Activated naive CD8-positive, alpha-beta T cell treated with anti-CD3 and anti-CD28 coated beads for 36 hours (primary cell): ENCODE data around the gene RPS6KA4. TPM values are rescaled to one million over a fixed set of nuclear protein-coding genes. Genes with fewer than 3 reads are reported as not detected.

Experiments used
- DNase-seq: peaks from one replicate; pipeline ENCODE4 v3.0.0; 2021
- H3K27ac Mint-ChIP-seq: one replicate; pipeline ENCODE4 v1.8.0; 2022; ENCODE audit warnings: mild to moderate bottlenecking, moderate library complexity, mixed read lengths
- H3K27me3 Mint-ChIP-seq: one replicate; pipeline ENCODE4 v1.8.0; 2022; ENCODE audit warnings: mild to moderate bottlenecking, mixed read lengths
- H3K36me3 Mint-ChIP-seq: one replicate; pipeline ENCODE4 v1.8.0; 2021; ENCODE audit warnings: mild to moderate bottlenecking, mixed read lengths
- H3K4me1 Mint-ChIP-seq: one replicate; pipeline ENCODE4 v1.8.0; 2021; ENCODE audit warnings: mixed read lengths
- H3K4me3 Mint-ChIP-seq: one replicate; pipeline ENCODE4 v1.8.0; 2022; ENCODE audit warnings: mild to moderate bottlenecking, moderate library complexity, mixed read lengths
- H3K9me3 Mint-ChIP-seq: one replicate; pipeline ENCODE4 v1.8.0; 2022; ENCODE audit warnings: mixed read lengths
- total RNA-seq, 2 experiments: library from RNA; stranded (reverse); gene quantifications; one replicate each; pipeline ENCODE4 v1.2.3, GENCODE V29; 2021

The RPS6KA4 gene
- total RNA-seq, 2 experiments from 2014 or later = 20.3 to 24.5 TPM

GRCh38 chr11:64364435-64364834 lies 5.5 kb downstream of the RPS6KA4 start:
- H3K4me3 Mint-ChIP-seq = no peak overlapping the region
- H3K36me3 Mint-ChIP-seq = peaks cover 21% of the 10 kb centered on the region
- no peaks in the 10 kb centered on the region for H3K9me3 Mint-ChIP-seq
- peaks cover 23% of the 10 kb centered on the region for H3K4me1 Mint-ChIP-seq
- no peak for DNase-seq
- no peak overlapping the region for H3K27ac Mint-ChIP-seq
- H3K27me3 Mint-ChIP-seq = no peaks in the 10 kb centered on the region

DNA sequence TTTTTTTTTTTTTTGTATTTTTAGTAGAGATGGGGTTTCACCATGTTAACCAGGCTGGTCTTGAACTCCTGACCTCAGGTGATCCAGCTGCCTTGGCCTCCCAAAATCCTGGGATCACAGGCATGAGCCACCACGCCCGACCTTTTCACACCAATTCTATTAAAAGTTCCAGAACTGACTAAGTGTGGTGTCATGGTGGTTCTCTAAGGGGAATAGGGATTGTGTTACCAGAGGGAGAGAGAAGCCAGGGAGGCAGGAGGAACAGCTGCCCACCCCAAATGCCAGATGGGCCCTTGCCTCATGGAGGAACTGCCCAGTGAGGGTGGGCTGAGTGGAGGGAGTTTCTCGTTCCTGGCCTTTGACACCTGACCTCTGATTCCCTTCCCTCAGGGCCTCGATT lies 5.9 kb downstream of the RPS6KA4 start:
- Mint-ChIP-seq H3K9me3 (no peaks in the 10 kb centered on the region), H3K4me3 (no peak overlapping the region), H3K27ac (no peak overlapping the region), H3K36me3 (peaks cover 23% of the 10 kb centered on the region), H3K4me1 (peaks cover 18% of the 10 kb centered on the region), H3K27me3 (no peaks in the 10 kb centered on the region)
- no peak for DNase-seq

DNA sequence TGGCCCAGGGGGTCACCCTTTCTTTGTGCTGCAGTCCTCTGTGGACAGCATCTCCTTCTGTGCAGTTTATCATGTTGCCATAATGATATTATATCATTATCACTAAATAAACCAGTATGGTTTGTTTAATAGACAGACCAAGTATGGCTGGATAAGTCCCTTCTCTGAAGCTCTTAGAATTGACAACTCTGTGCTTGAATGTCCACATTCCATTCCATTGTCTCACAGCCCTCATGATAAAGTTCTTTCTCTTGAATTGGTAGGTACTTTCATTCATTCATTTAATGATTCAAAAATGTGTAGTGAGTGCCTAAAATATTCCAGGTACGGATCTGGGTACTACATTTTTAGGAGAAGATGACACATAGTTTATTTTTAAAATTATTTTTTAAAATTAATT lies 7.8 kb downstream of the RPS6KA4 start:
- peak overlapping the region; percentile 25 for H3K27ac Mint-ChIP-seq
- no peak overlapping the region for H3K4me3 Mint-ChIP-seq
- peaks cover 22% of the 10 kb centered on the region for H3K36me3 Mint-ChIP-seq
- no peaks in the 10 kb centered on the region for H3K9me3 Mint-ChIP-seq
- peaks cover 5% of the 10 kb centered on the region for H3K4me1 Mint-ChIP-seq
- DNase-seq = no peak
- no peaks in the 10 kb centered on the region for H3K27me3 Mint-ChIP-seq

DNA sequence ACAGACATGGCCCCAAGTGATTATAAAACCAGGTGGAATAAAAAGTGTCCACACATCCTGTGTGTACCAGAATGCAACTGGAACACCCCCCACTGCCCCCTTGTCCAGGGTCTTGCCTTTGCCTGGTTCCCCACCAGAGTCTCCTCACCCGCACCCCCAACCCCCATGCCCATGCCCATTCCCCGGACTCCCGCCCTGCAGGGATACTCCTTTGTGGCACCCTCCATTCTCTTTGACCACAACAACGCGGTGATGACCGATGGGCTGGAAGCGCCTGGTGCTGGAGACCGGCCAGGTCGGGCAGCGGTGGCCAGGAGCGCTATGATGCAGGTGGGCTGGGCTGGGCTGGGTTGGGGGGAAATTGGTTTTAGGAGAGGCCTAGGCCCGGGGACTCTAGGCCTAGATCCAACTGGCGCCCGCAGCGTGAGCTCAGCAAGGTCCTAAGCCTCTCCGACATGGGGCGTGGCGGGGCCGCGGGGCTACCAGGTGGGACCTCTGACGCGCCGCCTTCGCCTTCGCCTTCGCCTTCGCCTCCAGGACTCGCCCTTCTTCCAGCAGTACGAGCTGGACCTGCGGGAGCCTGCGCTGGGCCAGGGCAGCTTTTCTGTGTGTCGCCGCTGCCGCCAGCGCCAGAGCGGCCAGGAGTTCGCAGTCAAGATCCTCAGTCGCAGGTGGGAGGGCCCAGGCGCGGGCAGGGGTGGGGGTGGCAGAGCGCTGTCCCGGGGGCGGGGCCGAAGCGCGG lies 9.1 kb downstream of the RPS6KA4 start:
- Mint-ChIP-seq H3K4me1 (peaks cover 2% of the 10 kb centered on the region), H3K4me3 (no peak overlapping the region), H3K27ac (no peak overlapping the region), H3K9me3 (no peaks in the 10 kb centered on the region), H3K27me3 (no peaks in the 10 kb centered on the region), H3K36me3 (peaks cover 18% of the 10 kb centered on the region)
- DNase-seq = no peak

DNA sequence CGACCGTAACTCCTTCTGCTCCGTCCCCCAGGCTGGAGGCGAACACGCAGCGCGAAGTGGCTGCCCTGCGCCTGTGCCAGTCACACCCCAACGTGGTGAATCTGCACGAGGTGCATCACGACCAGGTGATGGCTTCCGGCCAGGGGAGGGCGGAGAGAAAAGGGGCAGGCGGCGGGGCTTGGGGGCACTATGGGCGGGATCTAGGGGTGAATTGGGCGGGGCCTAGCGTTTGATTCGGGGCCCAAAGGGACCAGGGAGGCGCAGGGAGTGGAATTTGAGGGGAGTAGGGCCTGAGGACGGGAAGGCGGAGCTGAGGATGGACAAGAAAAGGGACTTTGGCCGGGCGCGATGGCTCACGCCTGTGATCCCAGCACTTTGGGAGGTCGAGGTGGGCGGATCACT lies 9.7 kb downstream of the RPS6KA4 start:
- Mint-ChIP-seq H3K27ac (no peak overlapping the region), H3K27me3 (no peaks in the 10 kb centered on the region), H3K4me3 (no peak overlapping the region), H3K9me3 (no peaks in the 10 kb centered on the region), H3K36me3 (peaks cover 18% of the 10 kb centered on the region), H3K4me1 (peaks cover 2% of the 10 kb centered on the region)
- no peak for DNase-seq

- Mint-ChIP-seq H3K4me3 (no peak overlapping the region), H3K27me3 (no peaks in the 10 kb centered on the region), H3K36me3 (peaks cover 15% of the 10 kb centered on the region), H3K9me3 (no peaks in the 10 kb centered on the region), H3K27ac (no peak overlapping the region), H3K4me1 (peaks cover 2% of the 10 kb centered on the region)
- DNase-seq = no peak
These were observed 10.8 kb downstream of the RPS6KA4 start for GRCh38 chr11:64369440-64370421.

GRCh38 chr11:64371201-64371600 lies 12.2 kb downstream of the RPS6KA4 start:
- peaks cover 2% of the 10 kb centered on the region for H3K4me1 Mint-ChIP-seq
- no peak overlapping the region for H3K4me3 Mint-ChIP-seq
- H3K9me3 Mint-ChIP-seq = no peaks in the 10 kb centered on the region
- no peaks in the 10 kb centered on the region for H3K27me3 Mint-ChIP-seq
- no peak for DNase-seq
- H3K36me3 Mint-ChIP-seq = peaks cover 10% of the 10 kb centered on the region
- no peak overlapping the region for H3K27ac Mint-ChIP-seq

DNA sequence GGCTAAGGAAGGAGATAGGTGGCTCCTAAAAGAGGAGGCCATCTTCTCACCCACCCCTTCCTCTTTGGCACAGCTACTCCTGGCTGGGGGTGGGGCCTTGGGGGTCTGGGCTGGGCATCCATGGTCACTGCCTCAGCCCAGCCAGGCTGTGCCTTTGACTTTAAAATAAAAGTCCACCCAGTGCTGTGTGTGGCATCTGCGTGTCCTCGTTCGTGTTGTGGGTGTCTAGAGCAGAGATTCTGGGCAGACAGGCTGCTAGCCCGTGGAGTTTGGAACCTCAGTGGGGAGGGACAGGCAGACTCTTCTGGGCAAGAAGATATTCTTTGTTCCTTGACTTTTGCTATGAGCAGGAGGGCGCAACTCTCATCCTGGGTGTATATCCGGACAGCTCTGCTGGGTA lies 13.1 kb downstream of the RPS6KA4 start:
- peaks cover 10% of the 10 kb centered on the region for H3K36me3 Mint-ChIP-seq
- DNase-seq = no peak
- H3K4me3 Mint-ChIP-seq = no peak overlapping the region
- no peaks in the 10 kb centered on the region for H3K9me3 Mint-ChIP-seq
- H3K4me1 Mint-ChIP-seq = peaks cover 2% of the 10 kb centered on the region
- no peak overlapping the region for H3K27ac Mint-ChIP-seq
- no peaks in the 10 kb centered on the region for H3K27me3 Mint-ChIP-seq

DNA sequence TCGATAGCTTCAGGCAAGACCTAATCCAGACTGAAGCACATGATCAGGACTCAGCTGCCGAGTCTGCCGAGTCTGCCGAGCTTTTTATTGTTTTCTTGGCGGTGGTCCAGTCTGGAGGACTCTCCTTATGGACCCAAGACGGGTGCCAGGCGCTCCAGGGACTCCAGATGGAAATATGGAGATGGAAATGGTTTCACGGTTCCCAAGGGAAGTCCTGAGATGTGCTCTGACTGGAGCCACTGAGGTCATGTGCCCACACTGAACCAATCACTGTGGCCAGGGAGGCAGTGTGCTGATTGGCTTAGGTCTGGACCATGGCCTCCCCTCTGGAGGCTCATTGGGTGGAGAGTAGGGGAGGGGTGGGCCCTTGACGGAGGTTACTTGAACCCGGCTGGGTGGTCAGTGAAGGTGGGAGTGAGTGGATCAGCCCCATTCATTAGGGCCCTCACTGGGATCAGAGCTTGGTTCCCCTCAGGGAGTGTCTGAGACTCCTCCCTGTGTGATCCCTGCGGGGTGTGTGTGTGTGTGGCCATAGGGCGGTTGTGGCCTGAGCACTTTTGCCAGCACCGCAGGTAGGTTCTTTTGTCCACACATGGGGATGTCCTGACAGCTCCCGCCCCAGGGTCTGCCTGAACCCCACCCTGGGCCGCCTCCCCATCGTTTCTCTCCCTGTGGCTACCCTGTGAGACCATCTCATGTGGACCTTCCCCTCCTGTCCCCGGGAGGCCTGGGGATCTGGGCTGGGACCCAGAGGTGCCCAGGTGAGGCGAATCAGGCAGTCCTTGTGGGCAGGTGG lies 14.0 kb downstream of the RPS6KA4 start:
- Mint-ChIP-seq H3K9me3 (no peaks in the 10 kb centered on the region), H3K36me3 (peaks cover 10% of the 10 kb centered on the region), H3K27me3 (no peaks in the 10 kb centered on the region), H3K27ac (no peak overlapping the region), H3K4me3 (no peak overlapping the region), H3K4me1 (peaks cover 2% of the 10 kb centered on the region)
- no peak for DNase-seq

- H3K36me3 Mint-ChIP-seq = peaks cover 9% of the 10 kb centered on the region
- no peak for DNase-seq
- no peak overlapping the region for H3K27ac Mint-ChIP-seq
- no peak overlapping the region for H3K4me3 Mint-ChIP-seq
- no peaks in the 10 kb centered on the region for H3K9me3 Mint-ChIP-seq
- no peaks in the 10 kb centered on the region for H3K27me3 Mint-ChIP-seq
- H3K4me1 Mint-ChIP-seq = peaks cover 2% of the 10 kb centered on the region
These were observed 14.6 kb downstream of the RPS6KA4 start for GRCh38 chr11:64373598-64373974.

DNA sequence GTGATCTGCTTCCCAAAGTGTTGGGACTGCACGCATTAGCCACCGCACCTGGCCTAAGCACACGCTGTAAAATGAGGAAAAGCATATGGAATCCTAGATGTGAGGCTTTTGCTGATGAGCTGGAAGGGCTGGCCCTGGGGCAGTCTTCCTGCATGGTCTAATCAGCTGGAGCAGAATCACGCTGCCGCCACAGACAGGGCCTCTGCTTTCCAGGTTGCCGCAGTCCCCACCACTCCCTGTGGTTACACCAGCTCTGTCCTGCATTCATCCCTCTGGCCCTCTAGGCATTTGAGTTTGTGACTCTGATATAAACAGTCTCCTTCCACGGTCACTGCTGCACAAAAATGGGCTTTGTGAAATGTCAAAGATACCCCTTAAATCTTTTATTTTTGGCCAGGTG lies 17.1 kb downstream of the RPS6KA4 start:
- no peak for DNase-seq
- no peaks in the 10 kb centered on the region for H3K36me3 Mint-ChIP-seq
- no peaks in the 10 kb centered on the region for H3K9me3 Mint-ChIP-seq
- no peaks in the 10 kb centered on the region for H3K27me3 Mint-ChIP-seq
- no peak overlapping the region for H3K4me3 Mint-ChIP-seq
- peaks cover 2% of the 10 kb centered on the region for H3K4me1 Mint-ChIP-seq
- no peak overlapping the region for H3K27ac Mint-ChIP-seq

DNA sequence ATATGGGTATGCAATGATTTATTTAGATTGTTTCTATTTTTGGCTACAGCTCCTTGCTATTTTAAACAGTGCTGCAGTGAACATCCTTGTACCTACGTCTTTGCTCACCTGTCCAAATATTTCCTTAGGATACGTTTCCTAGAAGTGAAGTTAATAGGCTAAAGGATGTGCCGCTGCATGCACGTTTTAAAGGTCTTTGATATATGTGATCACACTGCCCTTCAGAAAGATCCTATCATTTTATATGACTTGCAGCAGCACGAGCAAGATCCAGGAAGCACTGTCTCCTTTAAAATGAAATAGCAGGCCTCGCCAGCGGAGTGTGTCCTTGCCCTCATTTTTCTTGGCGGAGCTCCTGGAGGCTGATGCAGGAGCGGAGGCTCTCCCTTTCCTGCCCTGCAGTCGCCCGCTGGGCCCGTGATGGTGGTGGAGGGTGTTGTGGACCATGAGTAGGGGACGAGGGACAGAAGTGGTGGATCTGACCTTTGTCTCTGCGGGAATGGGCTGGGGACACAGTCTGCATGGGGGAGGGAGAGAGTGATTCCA lies 19.4 kb downstream of the RPS6KA4 start:
- Mint-ChIP-seq H3K4me1 (peaks cover 5% of the 10 kb centered on the region), H3K4me3 (no peak overlapping the region), H3K27ac (no peak overlapping the region), H3K9me3 (no peaks in the 10 kb centered on the region), H3K27me3 (no peaks in the 10 kb centered on the region), H3K36me3 (no peaks in the 10 kb centered on the region)
- DNase-seq = no peak

DNA sequence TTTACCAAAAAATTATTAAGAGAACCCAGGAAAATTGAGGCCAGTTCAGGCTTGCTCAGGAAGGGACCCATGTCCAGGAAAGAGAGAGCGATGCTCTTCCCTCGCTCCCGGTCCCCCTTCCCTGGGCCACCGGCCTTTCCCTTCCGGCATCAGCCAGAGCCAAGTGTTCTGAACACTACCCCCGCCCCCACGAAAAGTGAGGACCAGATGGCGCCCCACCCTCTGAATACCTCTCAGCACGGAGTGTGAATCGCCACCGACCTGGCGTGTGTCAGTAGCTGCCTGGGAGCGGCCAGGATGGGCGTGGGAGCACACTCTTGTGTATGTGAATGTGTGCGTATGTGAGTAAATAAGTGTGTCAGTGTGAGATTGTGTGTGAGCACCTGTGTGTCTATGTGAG lies 20.2 kb downstream of the RPS6KA4 start:
- no peak for DNase-seq
- Mint-ChIP-seq H3K27me3 (no peaks in the 10 kb centered on the region), H3K9me3 (no peaks in the 10 kb centered on the region), H3K36me3 (no peaks in the 10 kb centered on the region), H3K4me1 (peaks cover 5% of the 10 kb centered on the region), H3K4me3 (no peak overlapping the region), H3K27ac (no peak overlapping the region)

- Mint-ChIP-seq H3K9me3 (no peaks in the 10 kb centered on the region), H3K27ac (no peak overlapping the region), H3K4me1 (peaks cover 5% of the 10 kb centered on the region), H3K27me3 (no peaks in the 10 kb centered on the region), H3K4me3 (no peak overlapping the region), H3K36me3 (no peaks in the 10 kb centered on the region)
- no peak for DNase-seq
These were observed 21.1 kb downstream of the RPS6KA4 start for GRCh38 chr11:64379817-64380709.
